Endodermal cell (in vitro differentiated cells): ENCODE results near the gene CEBPG. TPM values are rescaled to one million over a fixed set of nuclear protein-coding genes. Genes with fewer than 3 reads are reported as not detected.

Source experiments
- DNase-seq: peaks from one replicate; pipeline ENCODE4 v3.0.0-alpha.2; 2017
- H3K27ac ChIP-seq: 2 replicates; pipeline ENCODE4 v1.5.1; 2013; ENCODE audit warnings: mild to moderate bottlenecking, low read depth, low read length, moderate library complexity
- H3K27me3 ChIP-seq: 2 replicates; pipeline ENCODE4 v1.6.1; 2013; ENCODE audit warnings: mild to moderate bottlenecking, low read length, moderate library complexity; ENCODE audit not compliant: insufficient read depth, control insufficient read depth, poor library complexity, severe bottlenecking
- H3K36me3 ChIP-seq: 2 replicates; pipeline ENCODE4 v1.7.0; 2013; ENCODE audit warnings: mild to moderate bottlenecking, low read length, moderate library complexity; ENCODE audit not compliant: control insufficient read depth, insufficient read depth
- H3K4me1 ChIP-seq: one replicate; pipeline ENCODE4 v1.7.0; 2013; ENCODE audit warnings: low read length; ENCODE audit not compliant: control insufficient read depth, insufficient read depth
- H3K4me3 ChIP-seq: 2 replicates; pipeline ENCODE4 v1.5.1; 2013; ENCODE audit warnings: mild to moderate bottlenecking, low read length, moderate library complexity
- H3K9ac ChIP-seq: 2 replicates; pipeline ENCODE4 v1.6.1; 2013; ENCODE audit warnings: mild to moderate bottlenecking, low read length, moderate library complexity; ENCODE audit not compliant: poor library complexity, severe bottlenecking; ENCODE audit errors: extremely low read depth
- H3K9me3 ChIP-seq: 2 replicates; pipeline ENCODE4 v1.6.1; 2013; ENCODE audit warnings: mild to moderate bottlenecking, low read length, moderate library complexity; ENCODE audit not compliant: control insufficient read depth
- H3K27ac Mint-ChIP-seq: 2 replicates; pipeline ENCODE4 v1.8.0; 2020; ENCODE audit warnings: mixed read lengths
- H3K27me3 Mint-ChIP-seq: 2 replicates; pipeline ENCODE4 v1.8.0; 2021; ENCODE audit warnings: mild to moderate bottlenecking, mixed read lengths; ENCODE audit not compliant: insufficient read depth
- H3K36me3 Mint-ChIP-seq: 2 replicates; pipeline ENCODE4 v1.8.0; 2020; ENCODE audit warnings: low read depth, mixed read lengths
- H3K4me1 Mint-ChIP-seq: 2 replicates; pipeline ENCODE4 v1.8.0; 2020; ENCODE audit warnings: mixed read lengths
- H3K4me3 Mint-ChIP-seq: 2 replicates; pipeline ENCODE4 v1.8.0; 2020; ENCODE audit warnings: mild to moderate bottlenecking, moderate library complexity, mixed read lengths
- H3K9me3 Mint-ChIP-seq: 2 replicates; pipeline ENCODE4 v1.8.0; 2020; ENCODE audit warnings: mild to moderate bottlenecking, mixed read lengths
- WGBS, 2 experiments: methylation state at CpG; one replicate each; pipeline versions ENCODE4 v1.1.5 to v1.1.7; 2013; ENCODE audit warnings: missing lambda C conversion rate in 2 of 2, mixed read lengths in 1 of 2; ENCODE audit not compliant: insufficient coverage in 1 of 2, insufficient read length in 1 of 2; 5-methylcytosine and 5-hydroxymethylcytosine counted together
- total RNA-seq, 2 donors: library from RNA; stranded (reverse); fragmentation: NEBNext Ultra II Directional in 1 of 2; extraction: Animal tissue kit (Norgen Biotek cat#: 25700) in 1 of 2; gene quantifications; 2 replicates in 1 of 2; 3 replicates in 1 of 2; pipeline ENCODE4 v1.2.1, GENCODE V29; 2021
- TF ChIP-seq, protein P1 (sequence below): fragments of 200-600 bp; sonication (generic); conservative IDR thresholded peaks from 2 replicates; pipeline ENCODE4 v1.5.0; 2021; ENCODE audit warnings: antibody characterized with exemption, mild to moderate bottlenecking

Gene CEBPG
- total RNA-seq, 2 donors from 2014 or later: 31.9 to 33.8 TPM

DNA sequence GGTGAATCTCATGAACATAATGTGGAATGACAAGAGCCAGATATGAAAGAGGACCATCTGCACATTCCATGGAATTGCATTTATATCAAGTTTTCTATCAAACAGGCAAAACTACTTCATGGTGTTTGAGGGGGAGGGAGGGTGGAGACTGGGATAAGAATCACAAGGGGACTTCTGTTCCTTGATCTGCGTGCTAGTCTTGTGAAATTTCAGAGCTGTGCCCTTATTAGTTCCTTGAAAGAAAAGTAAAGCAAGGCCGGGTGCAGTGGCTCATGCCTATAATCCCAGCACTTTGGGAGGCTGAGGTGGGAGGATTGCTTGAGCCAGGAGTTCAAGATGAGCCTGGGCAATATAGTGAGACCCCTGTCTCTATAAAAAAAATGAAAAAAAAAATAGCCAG is 30.2 kb upstream of the CEBPG start:
- TF ChIP-seq, protein P1, sequence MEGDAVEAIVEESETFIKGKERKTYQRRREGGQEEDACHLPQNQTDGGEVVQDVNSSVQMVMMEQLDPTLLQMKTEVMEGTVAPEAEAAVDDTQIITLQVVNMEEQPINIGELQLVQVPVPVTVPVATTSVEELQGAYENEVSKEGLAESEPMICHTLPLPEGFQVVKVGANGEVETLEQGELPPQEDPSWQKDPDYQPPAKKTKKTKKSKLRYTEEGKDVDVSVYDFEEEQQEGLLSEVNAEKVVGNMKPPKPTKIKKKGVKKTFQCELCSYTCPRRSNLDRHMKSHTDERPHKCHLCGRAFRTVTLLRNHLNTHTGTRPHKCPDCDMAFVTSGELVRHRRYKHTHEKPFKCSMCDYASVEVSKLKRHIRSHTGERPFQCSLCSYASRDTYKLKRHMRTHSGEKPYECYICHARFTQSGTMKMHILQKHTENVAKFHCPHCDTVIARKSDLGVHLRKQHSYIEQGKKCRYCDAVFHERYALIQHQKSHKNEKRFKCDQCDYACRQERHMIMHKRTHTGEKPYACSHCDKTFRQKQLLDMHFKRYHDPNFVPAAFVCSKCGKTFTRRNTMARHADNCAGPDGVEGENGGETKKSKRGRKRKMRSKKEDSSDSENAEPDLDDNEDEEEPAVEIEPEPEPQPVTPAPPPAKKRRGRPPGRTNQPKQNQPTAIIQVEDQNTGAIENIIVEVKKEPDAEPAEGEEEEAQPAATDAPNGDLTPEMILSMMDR: no peak
- Histone ChIP-seq H3K9ac (no peak overlapping the region), H3K27ac (no peak overlapping the region), H3K4me1 (no peaks in the 10 kb centered on the region), H3K36me3 (no peaks in the 10 kb centered on the region), H3K27me3 (peaks cover 27% of the 10 kb centered on the region), H3K9me3 (no peaks in the 10 kb centered on the region), H3K4me3 (no peak overlapping the region)
- Mint-ChIP-seq H3K4me1 (no peaks in the 10 kb centered on the region), H3K27me3 (peaks cover 24% of the 10 kb centered on the region), H3K27ac (no peak overlapping the region), H3K9me3 (no peaks in the 10 kb centered on the region), H3K4me3 (no peak overlapping the region), H3K36me3 (no peaks in the 10 kb centered on the region)
- WGBS, 2 experiments: 86 to 90% methylated on average over 2 of the region's 2 CpGs
- DNase-seq: no peak

DNA sequence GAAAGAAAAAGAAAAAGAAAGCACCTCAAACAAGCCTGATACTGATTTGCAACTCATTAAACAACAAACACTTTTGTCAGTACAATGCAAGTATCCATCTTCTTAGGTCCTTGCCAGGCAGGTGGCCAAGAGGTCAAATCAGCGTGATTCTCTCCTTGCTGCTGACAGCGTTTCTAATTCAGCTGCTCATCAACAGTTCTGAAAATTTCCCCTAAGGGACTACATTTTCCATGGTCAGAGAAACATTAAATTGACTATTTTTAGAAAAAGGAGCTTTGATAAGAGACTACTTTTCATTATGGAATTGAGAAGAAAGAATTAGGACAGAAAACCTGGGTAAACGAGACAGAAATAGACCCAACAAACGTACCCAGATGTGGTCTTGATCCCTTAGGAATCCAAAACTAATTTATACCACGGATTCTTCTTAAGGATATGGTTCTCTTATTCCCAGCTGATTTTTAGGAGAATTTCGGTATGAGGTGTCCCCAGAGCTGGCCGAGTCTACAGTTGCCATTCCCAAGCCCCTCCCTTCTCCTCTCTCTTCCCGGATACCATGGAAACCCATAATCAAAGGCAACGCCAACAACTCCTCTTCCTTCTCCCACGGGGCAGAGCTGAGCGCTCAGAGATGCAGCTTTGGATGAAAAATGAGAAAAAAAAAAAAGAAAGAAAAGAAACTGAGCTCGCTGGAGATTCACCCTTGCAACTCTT is 29.5 kb upstream of the CEBPG start:
- Histone ChIP-seq H3K4me1 (no peaks in the 10 kb centered on the region), H3K9ac (no peak overlapping the region), H3K27ac (no peak overlapping the region), H3K36me3 (no peaks in the 10 kb centered on the region), H3K9me3 (no peaks in the 10 kb centered on the region), H3K4me3 (no peak overlapping the region), H3K27me3 (peaks cover 27% of the 10 kb centered on the region)
- no peak for DNase-seq
- WGBS, 2 experiments: 59 to 63% methylated on average over 6 to 11 of the region's 12 CpGs
- Mint-ChIP-seq H3K36me3 (no peaks in the 10 kb centered on the region), H3K4me3 (no peak overlapping the region), H3K4me1 (no peaks in the 10 kb centered on the region), H3K9me3 (no peaks in the 10 kb centered on the region), H3K27ac (no peak overlapping the region), H3K27me3 (peaks cover 25% of the 10 kb centered on the region)
- TF ChIP-seq, protein P1: no peak

DNA sequence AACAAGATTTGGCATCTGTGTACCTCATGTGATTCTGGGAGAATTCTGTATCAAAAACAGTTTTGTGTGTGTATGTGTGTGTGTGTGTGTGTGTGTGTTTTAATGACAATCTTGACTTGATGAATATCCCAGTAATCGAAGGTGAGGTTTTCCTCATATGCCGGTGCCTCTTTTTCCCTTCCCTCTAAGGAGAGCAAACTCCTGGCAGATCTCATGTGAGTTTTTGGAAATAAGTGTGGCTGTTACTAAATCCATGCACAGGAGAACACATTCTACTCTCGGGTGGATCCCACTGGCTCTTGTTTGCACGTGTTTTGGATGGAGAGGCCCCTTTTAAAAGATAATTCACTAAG is 29.0 kb upstream of the CEBPG start:
- Histone ChIP-seq H3K27ac (no peak overlapping the region), H3K36me3 (no peaks in the 10 kb centered on the region), H3K4me1 (no peaks in the 10 kb centered on the region), H3K9me3 (no peaks in the 10 kb centered on the region), H3K9ac (no peak overlapping the region), H3K4me3 (no peak overlapping the region), H3K27me3 (peaks cover 27% of the 10 kb centered on the region)
- Mint-ChIP-seq H3K4me3 (no peak overlapping the region), H3K36me3 (no peaks in the 10 kb centered on the region), H3K9me3 (no peaks in the 10 kb centered on the region), H3K4me1 (no peaks in the 10 kb centered on the region), H3K27ac (no peak overlapping the region), H3K27me3 (peaks cover 20% of the 10 kb centered on the region)
- no peak for DNase-seq
- WGBS, 2 experiments: 83% methylated on average over 4 of the region's 4 CpGs; no CpG with 5 or more reads in 1 of the 2 experiments
- TF ChIP-seq, protein P1: no peak
